ENCODE results near the gene FAM118B.
A peak's percentile ranks its signal among the peaks of the same experiment; 100 is the strongest.

The FAM118B gene

GRCh38 chr11:126267650-126268049 is 56.1 kb downstream of the FAM118B start:
- 89 to 90% methylated on average over 6 of the region's 6 CpGs for WGBS, 2 experiments
- Histone ChIP-seq H3K4me1 (ENCODE audit: control insufficient read depth, insufficient read depth, low read length) (peaks cover 11% of the 10 kb centered on the region), H3K27ac (ENCODE audit: insufficient read depth, low read depth, low read length, poor library complexity, severe bottlenecking) (peak overlapping the region; percentile 83), H3K36me3 (ENCODE audit: control insufficient read depth, insufficient read depth, low read length) (peaks cover 44% of the 10 kb centered on the region), H3K27me3 (ENCODE audit: control insufficient read depth, insufficient read depth, low read length, poor library complexity, severe bottlenecking) (no peaks in the 10 kb centered on the region), H3K9me3 (ENCODE audit: control insufficient read depth, low read length) (no peaks in the 10 kb centered on the region), H3K4me3 (ENCODE audit: insufficient read depth, low read depth, low read length) (peak overlapping the region; percentile 99)

- Histone ChIP-seq H3K4me3 (ENCODE audit: insufficient read depth, low read depth, low read length) (peak overlapping the region; percentile 99), H3K36me3 (ENCODE audit: control insufficient read depth, insufficient read depth, low read length) (peaks cover 42% of the 10 kb centered on the region), H3K4me1 (ENCODE audit: control insufficient read depth, insufficient read depth, low read length) (peaks cover 11% of the 10 kb centered on the region), H3K9me3 (ENCODE audit: control insufficient read depth, low read length) (no peaks in the 10 kb centered on the region), H3K27ac (ENCODE audit: insufficient read depth, low read depth, low read length, poor library complexity, severe bottlenecking) (peak overlapping the region; percentile 83), H3K27me3 (ENCODE audit: control insufficient read depth, insufficient read depth, low read length, poor library complexity, severe bottlenecking) (no peaks in the 10 kb centered on the region)
- WGBS, 2 experiments = 1% methylated on average over 23 of the region's 23 CpGs
Observed at GRCh38 chr11:126268361-126268707, 56.8 kb downstream of the FAM118B start.

GRCh38 chr11:126268708-126269579 is 57.4 kb downstream of the FAM118B start, which contains the start of the genes FOXRED1 and SRPRA:
Gene FOXRED1 (plus strand): TSS chr11:126269154. CDS start chr11:126269207, 53 bp downstream.
Gene SRPRA (minus strand): TSS chr11:126268895. CDS start chr11:126268804, 91 bp downstream.
- Histone ChIP-seq H3K9me3 (ENCODE audit: control insufficient read depth, low read length) (no peaks in the 10 kb centered on the region), H3K4me1 (ENCODE audit: control insufficient read depth, insufficient read depth, low read length) (peaks cover 11% of the 10 kb centered on the region), H3K36me3 (ENCODE audit: control insufficient read depth, insufficient read depth, low read length) (peaks cover 41% of the 10 kb centered on the region), H3K27ac (ENCODE audit: insufficient read depth, low read depth, low read length, poor library complexity, severe bottlenecking) (peak within 1 kb of the TSS; percentile 83), H3K4me3 (ENCODE audit: insufficient read depth, low read depth, low read length) (peak within 1 kb of the TSS; percentile 99), H3K27me3 (ENCODE audit: control insufficient read depth, insufficient read depth, low read length, poor library complexity, severe bottlenecking) (no peaks in the 10 kb centered on the region)
- WGBS, 2 experiments = 1% methylated on average over 64 of the region's 64 CpGs

- Histone ChIP-seq H3K4me3 (ENCODE audit: insufficient read depth, low read depth, low read length) (no peak overlapping the region), H3K36me3 (ENCODE audit: control insufficient read depth, insufficient read depth, low read length) (peaks cover 26% of the 10 kb centered on the region), H3K4me1 (ENCODE audit: control insufficient read depth, insufficient read depth, low read length) (no peaks in the 10 kb centered on the region), H3K27me3 (ENCODE audit: control insufficient read depth, insufficient read depth, low read length, poor library complexity, severe bottlenecking) (no peaks in the 10 kb centered on the region), H3K9me3 (ENCODE audit: control insufficient read depth, low read length) (no peaks in the 10 kb centered on the region), H3K27ac (ENCODE audit: insufficient read depth, low read depth, low read length, poor library complexity, severe bottlenecking) (no peak overlapping the region)
- 94 to 96% methylated on average over 11 of the region's 11 CpGs for WGBS, 2 experiments
Observed at GRCh38 chr11:126277322-126277721, 65.7 kb downstream of the FAM118B start.

- Histone ChIP-seq H3K4me1 (ENCODE audit: control insufficient read depth, insufficient read depth, low read length) (no peaks in the 10 kb centered on the region), H3K27ac (ENCODE audit: insufficient read depth, low read depth, low read length, poor library complexity, severe bottlenecking) (no peak overlapping the region), H3K36me3 (ENCODE audit: control insufficient read depth, insufficient read depth, low read length) (peaks cover 26% of the 10 kb centered on the region), H3K9me3 (ENCODE audit: control insufficient read depth, low read length) (no peaks in the 10 kb centered on the region), H3K4me3 (ENCODE audit: insufficient read depth, low read depth, low read length) (no peak overlapping the region), H3K27me3 (ENCODE audit: control insufficient read depth, insufficient read depth, low read length, poor library complexity, severe bottlenecking) (no peaks in the 10 kb centered on the region)
- 95 to 98% methylated on average over 4 of the region's 4 CpGs for WGBS, 2 experiments
Observed at GRCh38 chr11:126277780-126278179, 66.2 kb downstream of the FAM118B start.

- Histone ChIP-seq H3K27me3 (ENCODE audit: control insufficient read depth, insufficient read depth, low read length, poor library complexity, severe bottlenecking) (peaks cover 10% of the 10 kb centered on the region), H3K27ac (ENCODE audit: insufficient read depth, low read depth, low read length, poor library complexity, severe bottlenecking) (no peak overlapping the region), H3K4me3 (ENCODE audit: insufficient read depth, low read depth, low read length) (no peak overlapping the region), H3K36me3 (ENCODE audit: control insufficient read depth, insufficient read depth, low read length) (peaks cover 16% of the 10 kb centered on the region), H3K9me3 (ENCODE audit: control insufficient read depth, low read length) (no peaks in the 10 kb centered on the region), H3K4me1 (ENCODE audit: control insufficient read depth, insufficient read depth, low read length) (no peaks in the 10 kb centered on the region)
- WGBS, 2 experiments = 87 to 89% methylated on average over 8 of the region's 8 CpGs
Observed at GRCh38 chr11:126279191-126279590, 67.6 kb downstream of the FAM118B start.

- 90% methylated on average over 5 of the region's 5 CpGs for WGBS, 2 experiments
- Histone ChIP-seq H3K27ac (ENCODE audit: insufficient read depth, low read depth, low read length, poor library complexity, severe bottlenecking) (no peak overlapping the region), H3K36me3 (ENCODE audit: control insufficient read depth, insufficient read depth, low read length) (peaks cover 6% of the 10 kb centered on the region), H3K9me3 (ENCODE audit: control insufficient read depth, low read length) (no peaks in the 10 kb centered on the region), H3K27me3 (ENCODE audit: control insufficient read depth, insufficient read depth, low read length, poor library complexity, severe bottlenecking) (peaks cover 10% of the 10 kb centered on the region), H3K4me3 (ENCODE audit: insufficient read depth, low read depth, low read length) (no peak overlapping the region), H3K4me1 (ENCODE audit: control insufficient read depth, insufficient read depth, low read length) (no peaks in the 10 kb centered on the region)
Observed at GRCh38 chr11:126280595-126280994, 69.0 kb downstream of the FAM118B start.

- Histone ChIP-seq H3K27ac (ENCODE audit: insufficient read depth, low read depth, low read length, poor library complexity, severe bottlenecking) (no peak overlapping the region), H3K4me1 (ENCODE audit: control insufficient read depth, insufficient read depth, low read length) (no peaks in the 10 kb centered on the region), H3K27me3 (ENCODE audit: control insufficient read depth, insufficient read depth, low read length, poor library complexity, severe bottlenecking) (peaks cover 10% of the 10 kb centered on the region), H3K9me3 (ENCODE audit: control insufficient read depth, low read length) (no peaks in the 10 kb centered on the region), H3K36me3 (ENCODE audit: control insufficient read depth, insufficient read depth, low read length) (peaks cover 2% of the 10 kb centered on the region), H3K4me3 (ENCODE audit: insufficient read depth, low read depth, low read length) (no peak overlapping the region)
- WGBS, 2 experiments = 93% methylated on average over 6 of the region's 6 CpGs
Observed at GRCh38 chr11:126281245-126281644, 69.7 kb downstream of the FAM118B start.

GRCh38 chr11:126281666-126282175 is 70.1 kb downstream of the FAM118B start:
- H3K4me1 ChIP-seq (ENCODE audit: control insufficient read depth, insufficient read depth, low read length) = no peaks in the 10 kb centered on the region
- H3K9me3 ChIP-seq (ENCODE audit: control insufficient read depth, low read length) = no peaks in the 10 kb centered on the region
- peaks cover 10% of the 10 kb centered on the region for H3K27me3 ChIP-seq (ENCODE audit: control insufficient read depth, insufficient read depth, low read length, poor library complexity, severe bottlenecking)
- peaks cover 2% of the 10 kb centered on the region for H3K36me3 ChIP-seq (ENCODE audit: control insufficient read depth, insufficient read depth, low read length)
- WGBS, 2 experiments = 92 to 94% methylated on average over 10 of the region's 10 CpGs
- no peak overlapping the region for H3K27ac ChIP-seq (ENCODE audit: insufficient read depth, low read depth, low read length, poor library complexity, severe bottlenecking)
- no peak overlapping the region for H3K4me3 ChIP-seq (ENCODE audit: insufficient read depth, low read depth, low read length)

- Histone ChIP-seq H3K4me1 (ENCODE audit: control insufficient read depth, insufficient read depth, low read length) (no peaks in the 10 kb centered on the region), H3K36me3 (ENCODE audit: control insufficient read depth, insufficient read depth, low read length) (peaks cover 2% of the 10 kb centered on the region), H3K27ac (ENCODE audit: insufficient read depth, low read depth, low read length, poor library complexity, severe bottlenecking) (no peak overlapping the region), H3K9me3 (ENCODE audit: control insufficient read depth, low read length) (no peaks in the 10 kb centered on the region), H3K4me3 (ENCODE audit: insufficient read depth, low read depth, low read length) (peak overlapping the region; percentile 65), H3K27me3 (ENCODE audit: control insufficient read depth, insufficient read depth, low read length, poor library complexity, severe bottlenecking) (peaks cover 10% of the 10 kb centered on the region)
- 14 to 15% methylated on average over 14 to 15 of the region's 15 CpGs for WGBS, 2 experiments
Observed at GRCh38 chr11:126282361-126282735, 70.8 kb downstream of the FAM118B start.

Data from ectodermal cell (in vitro differentiated cells).